Activated CD4-positive, alpha-beta T cell treated with anti-CD3 and anti-CD28 coated beads for 1 hour (primary cell): Measurements from ENCODE around the gene CA4.
"Not testable (repeated sequence)": the region's sequence is repeated elsewhere in the genome, so short reads cannot be mapped to it uniquely, and the experiment has no call there.

Experiments
- DNase-seq: peaks from one replicate; pipeline ENCODE4 v3.0.0-alpha.2; 2020

The CA4 gene

DNA sequence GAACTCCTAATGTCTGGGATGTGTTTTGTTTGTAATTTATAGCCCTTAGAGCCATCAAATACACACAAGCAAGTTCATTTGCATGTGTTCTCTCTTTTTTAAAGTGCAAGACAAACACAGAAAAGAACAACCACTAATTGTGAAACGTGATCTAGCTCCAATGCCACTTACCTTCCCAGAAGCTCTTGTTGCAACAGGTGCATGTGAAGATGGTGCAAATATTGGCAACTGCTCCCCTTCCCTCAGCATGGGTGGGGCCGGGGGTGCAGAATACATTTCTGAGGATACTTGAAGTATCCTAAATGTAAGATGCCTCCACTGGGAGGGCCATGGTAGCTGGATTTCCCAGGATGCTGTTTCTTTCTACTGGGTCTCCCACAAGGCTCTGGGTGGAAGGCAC lies 28.4 kb downstream of the CA4 start:
- not testable (repeated sequence) for DNase-seq

DNA sequence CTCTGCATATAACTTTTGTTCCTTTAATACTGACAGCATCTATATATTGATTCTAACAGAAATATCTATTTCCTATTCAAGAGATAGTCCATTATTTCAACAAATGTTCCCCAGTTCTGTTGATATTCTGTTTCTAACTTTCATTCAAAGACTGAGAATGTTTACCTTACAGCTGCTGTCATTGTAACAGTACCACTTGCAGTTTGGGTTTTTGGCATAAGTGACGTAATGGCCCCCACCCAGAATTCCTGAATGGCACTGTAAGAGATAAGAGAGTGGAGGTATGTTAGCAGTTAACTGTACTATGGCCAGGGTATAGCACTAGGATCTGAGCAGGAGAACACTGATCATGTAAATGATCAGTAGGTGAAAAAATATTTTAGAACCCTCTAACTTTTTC lies 30.6 kb downstream of the CA4 start:
- not testable (repeated sequence) for DNase-seq

DNA sequence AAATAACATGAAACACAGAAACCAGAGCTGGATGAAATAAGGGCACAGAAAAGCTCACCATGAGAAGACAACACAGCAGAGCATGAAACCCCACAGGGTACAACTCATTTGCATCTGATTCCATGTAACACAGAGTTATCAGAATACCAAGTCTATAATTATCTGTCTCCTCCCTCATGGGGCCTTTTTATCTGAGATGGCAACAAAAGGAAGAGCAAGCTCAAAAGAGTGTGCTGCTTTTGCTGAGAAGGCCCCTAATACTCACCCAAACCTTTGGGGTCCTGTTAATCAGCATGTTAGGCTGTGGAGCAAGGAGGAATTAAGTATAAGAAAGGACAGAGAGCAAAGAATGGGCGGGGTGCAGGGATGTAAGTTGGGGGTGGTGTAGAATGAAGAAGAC lies 36.6 kb downstream of the CA4 start:
- DNase-seq: not testable (repeated sequence)

DNA sequence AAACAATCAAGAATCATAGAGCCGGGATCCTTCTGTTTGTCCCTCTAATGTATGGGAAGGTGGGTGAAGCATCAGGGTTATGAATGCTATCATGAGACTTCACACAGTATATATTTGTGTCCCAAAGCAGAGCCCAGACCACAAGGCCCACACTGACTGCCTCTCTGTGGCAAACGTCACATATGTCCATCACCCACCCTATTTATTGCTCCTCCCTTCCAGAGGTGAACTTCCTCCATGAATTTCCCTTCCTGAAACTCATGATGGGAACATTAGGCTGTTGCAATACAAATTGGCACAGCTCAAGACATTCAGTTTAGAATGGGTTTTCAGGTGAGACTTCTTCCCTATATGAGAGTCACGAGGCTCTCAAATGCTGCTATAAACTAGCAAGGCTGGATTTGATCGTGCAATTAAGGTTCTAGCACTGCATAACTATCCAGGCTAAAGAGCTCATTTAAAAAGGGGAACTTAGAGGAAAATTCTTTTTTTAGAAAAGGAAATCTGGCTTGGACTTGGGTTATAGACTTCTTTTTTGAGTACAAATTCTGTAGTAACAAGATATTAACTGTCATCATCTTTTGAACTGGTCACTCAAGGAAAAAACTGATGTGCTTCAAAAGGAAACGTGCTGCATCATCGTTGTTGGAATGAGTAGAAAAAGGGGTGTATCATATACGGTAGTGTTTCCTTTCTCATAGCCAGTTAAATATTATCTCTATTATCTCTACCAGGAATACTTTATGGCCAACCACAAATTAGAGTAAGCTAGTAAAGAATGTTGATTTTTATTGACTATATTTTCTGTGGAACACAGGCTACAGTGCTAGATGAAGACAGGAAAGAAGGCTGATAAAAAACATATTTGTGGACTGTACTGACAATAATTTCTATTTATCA lies 37.3 kb downstream of the CA4 start:
- DNase-seq: not testable (repeated sequence)

DNA sequence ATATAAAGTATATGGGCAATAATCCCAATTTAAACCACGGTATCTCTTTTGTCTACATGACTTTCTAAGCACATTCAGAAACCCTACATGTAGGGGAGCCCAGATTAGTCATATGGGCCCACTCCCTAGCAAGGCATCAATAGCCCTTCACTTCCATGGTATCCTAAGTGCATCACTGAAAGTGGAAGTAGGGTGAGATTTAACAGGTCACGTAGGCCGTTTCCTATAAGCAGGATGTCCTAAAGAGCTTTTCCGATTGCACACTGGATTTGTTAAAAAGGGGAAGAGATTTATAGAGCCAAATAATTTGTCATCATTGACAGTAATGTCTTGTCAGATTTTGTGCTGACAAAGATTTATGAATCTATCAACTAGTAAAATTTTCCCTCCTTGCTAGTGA lies 39.0 kb downstream of the CA4 start:
- DNase-seq: no peak

DNA sequence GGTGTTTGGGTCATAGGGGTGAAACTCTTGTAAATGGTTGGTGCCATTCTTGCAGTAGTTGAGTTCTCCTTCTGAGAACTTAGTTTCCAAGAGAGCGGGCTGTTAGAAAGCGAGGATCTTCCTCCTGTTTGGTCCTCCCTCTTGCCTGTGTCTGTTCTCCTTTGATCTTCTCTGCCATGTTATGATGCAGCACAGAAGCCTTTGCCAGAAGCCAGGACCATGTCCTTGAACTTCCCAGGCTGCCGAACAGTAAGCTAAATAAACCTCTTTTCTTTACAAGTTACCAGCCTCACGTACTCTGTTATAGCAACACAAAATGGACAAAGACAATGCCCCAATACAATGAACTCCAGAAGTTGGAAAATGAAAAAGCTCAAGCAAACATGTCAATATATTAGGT lies 40.3 kb downstream of the CA4 start:
- DNase-seq: not testable (repeated sequence)

DNA sequence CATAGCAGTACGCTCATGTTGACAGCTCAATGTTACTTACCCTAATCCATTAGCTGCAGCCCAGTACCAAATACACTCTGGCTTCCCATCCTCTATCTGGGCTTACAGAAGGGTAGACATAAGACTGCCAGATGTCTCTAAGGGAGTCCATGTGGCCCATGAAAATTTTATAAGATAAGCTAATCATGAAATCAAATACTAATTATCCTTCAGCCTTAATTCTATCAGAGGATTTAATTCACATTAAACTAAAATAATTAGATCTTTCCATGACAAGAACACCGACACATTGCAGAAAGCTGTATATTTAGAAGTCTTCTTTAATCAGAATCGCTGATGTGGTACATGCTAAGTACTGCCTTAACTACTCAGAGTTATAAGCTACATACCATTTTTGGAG lies 43.3 kb downstream of the CA4 start:
- not testable (repeated sequence) for DNase-seq

DNA sequence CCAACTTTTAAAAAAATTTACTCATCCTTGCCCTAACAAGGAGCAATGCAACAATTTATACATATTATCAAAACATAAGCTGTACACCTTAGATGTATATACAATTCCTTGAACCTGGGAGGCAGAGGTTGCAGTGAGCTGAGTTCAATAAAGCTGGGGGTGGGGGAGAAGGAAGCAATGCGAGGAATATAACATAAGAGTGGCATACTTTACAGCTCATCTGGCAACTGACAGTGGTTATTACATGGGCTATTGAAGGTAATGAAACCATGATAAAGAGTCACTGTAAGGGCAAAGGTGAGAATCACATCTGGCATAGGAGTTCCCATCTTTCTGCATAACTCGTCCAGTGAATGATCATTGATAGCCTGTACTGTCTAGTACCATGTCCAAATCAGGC lies 43.7 kb downstream of the CA4 start:
- DNase-seq: no peak

DNA sequence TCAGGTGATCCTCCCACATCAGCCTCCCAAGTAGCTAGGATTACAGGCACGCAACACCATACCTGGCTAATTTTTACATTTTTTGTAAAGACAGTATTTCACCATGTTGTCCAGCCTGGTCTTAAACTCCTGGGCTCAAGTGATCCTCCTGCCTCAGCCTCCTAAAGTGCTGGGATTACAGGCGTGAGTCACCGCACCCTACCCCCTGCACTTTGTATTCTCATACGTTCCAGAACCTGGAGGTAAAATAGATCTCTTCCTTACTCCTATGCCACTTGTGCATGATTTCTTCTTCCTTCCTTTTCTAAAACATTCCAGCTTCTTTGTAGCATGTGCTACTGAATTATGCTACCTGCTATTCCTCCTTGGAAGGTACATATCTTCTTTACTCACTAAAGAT lies 44.4 kb downstream of the CA4 start:
- not testable (repeated sequence) for DNase-seq

DNA sequence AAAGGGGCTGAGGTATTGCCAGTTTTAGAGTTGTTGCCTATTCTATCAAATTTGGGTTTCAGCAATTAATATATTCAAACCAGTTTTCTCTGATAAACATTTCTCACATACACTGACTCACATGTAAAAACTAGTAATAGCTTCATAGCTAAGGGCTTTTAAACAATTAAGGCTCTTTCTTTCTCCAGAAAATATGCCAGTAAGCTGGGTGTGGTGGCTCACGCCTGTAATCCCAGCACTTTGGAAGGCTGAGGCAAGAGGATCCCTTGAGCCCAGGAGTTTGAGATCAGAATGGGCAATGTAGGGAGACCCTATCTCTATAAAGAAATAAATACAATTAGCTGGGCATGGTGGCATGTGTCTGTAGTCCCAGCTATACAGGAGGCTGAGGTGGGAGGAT lies 48.9 kb downstream of the CA4 start:
- DNase-seq: not testable (repeated sequence)

DNA sequence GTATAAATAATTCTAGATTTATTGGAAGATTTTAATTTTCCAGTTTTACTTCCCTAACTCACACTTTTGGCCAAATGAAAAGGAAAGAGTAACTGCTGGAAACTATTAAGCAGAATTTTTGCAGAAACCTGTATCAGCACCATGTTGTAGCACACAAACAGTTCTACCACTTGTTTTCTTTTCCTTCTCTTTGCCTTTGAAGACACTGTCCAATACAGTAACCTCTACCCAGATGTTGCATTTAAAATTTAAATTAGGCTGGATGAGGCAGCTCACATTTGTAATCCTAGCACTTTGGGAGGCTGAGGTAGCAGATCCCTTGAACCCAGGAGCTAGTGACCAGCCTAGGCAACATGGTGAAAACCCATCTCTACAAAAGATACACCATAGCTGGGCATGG lies 56.0 kb downstream of the CA4 start:
- DNase-seq: not testable (repeated sequence)

DNA sequence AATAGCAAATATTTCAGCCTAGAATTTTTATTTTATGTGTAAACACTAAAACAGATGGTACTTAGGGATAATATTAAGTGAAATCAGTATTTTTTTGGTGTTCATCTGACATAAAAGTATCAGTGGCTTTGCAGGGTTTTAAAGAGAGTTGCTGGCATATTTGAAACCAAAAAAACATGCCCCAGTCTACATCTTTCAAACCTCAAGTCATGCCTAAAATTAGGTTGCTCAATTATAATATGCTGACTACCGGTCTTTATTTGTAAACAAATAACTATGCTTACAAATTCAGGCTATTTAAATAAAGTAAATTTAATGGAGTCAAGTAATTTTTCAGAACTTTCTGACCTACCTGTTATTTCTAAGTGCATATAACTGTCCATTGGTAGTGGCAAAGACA lies 58.5 kb downstream of the CA4 start:
- DNase-seq: not testable (repeated sequence)
